ENCODE data around the gene DEGS2.

DEGS2 gene

DNA sequence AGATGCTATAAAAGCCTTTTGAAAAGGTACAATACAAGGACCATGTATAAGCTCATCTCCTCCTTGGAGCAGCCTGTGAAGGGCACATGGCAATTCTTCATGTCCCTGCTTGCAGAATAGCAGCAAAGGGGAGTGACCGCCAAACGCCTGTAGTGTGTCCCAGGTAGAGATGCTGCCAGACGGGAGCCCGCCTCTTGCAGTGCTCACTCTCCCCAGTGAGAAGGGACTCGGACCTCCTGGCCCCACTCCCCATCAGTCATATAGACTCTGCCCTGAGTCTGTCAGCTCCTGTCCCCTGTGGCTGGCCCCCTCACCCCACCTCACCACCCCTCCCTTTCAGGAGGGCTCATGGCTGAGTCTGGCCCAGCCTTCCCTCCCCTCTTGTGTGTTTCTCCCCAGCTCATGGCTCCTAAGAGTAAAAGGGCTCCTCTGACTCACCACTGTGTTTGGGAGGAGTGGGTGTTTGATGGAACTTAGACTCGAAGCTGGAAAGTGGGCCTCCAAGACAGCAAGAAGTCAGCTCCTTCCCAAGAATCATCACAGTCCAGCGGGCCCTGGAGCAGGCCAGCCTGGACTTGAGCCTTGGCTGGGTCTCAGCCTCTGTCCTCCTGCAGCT is 40.9 kb downstream of the DEGS2 start:
- no peak for TF ChIP-seq ELF4 (IDR thresholded peaks at IDR 0.05)
- TF ChIP-seq SP1 (IDR thresholded peaks at IDR 0.05): no peak
- TF ChIP-seq TARDBP (IDR thresholded peaks at IDR 0.05): no peak
- TF ChIP-seq L3MBTL2 (conservative IDR thresholded peaks at IDR 0.05): no peak
- no peak for TF ChIP-seq FOXA1 (IDR thresholded peaks at IDR 0.05)
- no peak for TF ChIP-seq LEF1 (IDR thresholded peaks at IDR 0.05; ENCODE audit: borderline replicate concordance)
- no peak for TF ChIP-seq NFRKB (IDR thresholded peaks at IDR 0.05)
- TF ChIP-seq, protein P1, sequence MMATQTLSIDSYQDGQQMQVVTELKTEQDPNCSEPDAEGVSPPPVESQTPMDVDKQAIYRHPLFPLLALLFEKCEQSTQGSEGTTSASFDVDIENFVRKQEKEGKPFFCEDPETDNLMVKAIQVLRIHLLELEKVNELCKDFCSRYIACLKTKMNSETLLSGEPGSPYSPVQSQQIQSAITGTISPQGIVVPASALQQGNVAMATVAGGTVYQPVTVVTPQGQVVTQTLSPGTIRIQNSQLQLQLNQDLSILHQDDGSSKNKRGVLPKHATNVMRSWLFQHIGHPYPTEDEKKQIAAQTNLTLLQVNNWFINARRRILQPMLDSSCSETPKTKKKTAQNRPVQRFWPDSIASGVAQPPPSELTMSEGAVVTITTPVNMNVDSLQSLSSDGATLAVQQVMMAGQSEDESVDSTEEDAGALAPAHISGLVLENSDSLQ (IDR thresholded peaks at IDR 0.05): no peak
- DNase-seq (ENCODE audit: extremely low spot score): no peak
- POLR2A ChIA-PET: interaction anchor here (0.6 kb wide), 1 partner anchor 14 kb away, joined by 4 read pairs; no protein-coding TSS in a partner anchor
- CTCF ChIA-PET: interaction anchor here (2.7 kb wide), 1 partner anchor 10 kb away, joined by 14 read pairs; no protein-coding TSS in a partner anchor

DNA sequence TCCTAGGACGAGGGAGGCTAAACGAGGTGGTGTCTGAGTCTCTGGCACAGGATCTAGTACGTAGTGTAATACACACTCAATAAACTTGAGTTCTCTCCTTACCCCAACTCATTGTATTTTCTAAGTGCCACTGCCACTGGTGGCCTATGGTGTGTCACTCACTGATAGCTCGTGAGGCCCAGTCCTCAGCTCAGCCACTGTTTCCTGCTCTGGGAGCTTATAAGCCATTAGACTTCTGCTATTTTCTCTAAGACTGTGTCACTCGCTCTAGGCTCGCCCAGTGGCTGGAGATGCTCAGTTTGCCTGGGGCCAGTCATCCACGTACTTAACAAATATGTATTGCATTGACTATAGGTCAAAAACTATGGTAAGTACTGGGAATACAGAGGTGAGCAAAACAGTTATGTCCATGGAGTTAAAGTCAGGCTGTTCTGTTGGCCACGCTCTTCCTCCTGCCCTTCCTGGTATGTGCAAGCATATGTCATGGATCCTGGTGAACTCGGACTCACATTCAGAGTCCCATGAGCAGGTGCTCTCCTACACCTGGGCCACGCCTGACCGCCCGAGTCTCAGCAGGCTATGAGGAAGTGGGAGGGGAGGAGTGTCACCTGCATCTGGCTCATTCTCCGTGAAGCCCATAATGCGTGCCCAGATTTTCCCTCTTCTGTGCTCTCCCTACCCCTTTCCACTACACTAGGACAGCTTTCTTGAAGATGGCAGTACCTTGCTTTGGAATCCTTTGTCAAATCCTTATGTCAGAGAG is 41.6 kb downstream of the DEGS2 start:
- no peak for DNase-seq (ENCODE audit: extremely low spot score)
- POLR2A ChIA-PET: interaction anchor here (0.6 kb wide), 1 partner anchor 13 kb away, joined by 4 read pairs; no protein-coding TSS in a partner anchor
- CTCF ChIA-PET: interaction anchor here (2.7 kb wide), 1 partner anchor 10 kb away, joined by 14 read pairs; no protein-coding TSS in a partner anchor
- TF ChIP-seq FOXA1 (IDR thresholded peaks at IDR 0.05) (no peak), ELF4 (IDR thresholded peaks at IDR 0.05) (no peak), SP1 (IDR thresholded peaks at IDR 0.05) (no peak), ARNT (IDR thresholded peaks at IDR 0.05) (no peak), FOXK2 (IDR thresholded peaks at IDR 0.05) (no peak), ZNF384 (IDR thresholded peaks at IDR 0.05) (no peak), L3MBTL2 (conservative IDR thresholded peaks at IDR 0.05) (no peak), BHLHE40 (IDR thresholded peaks at IDR 0.05; ENCODE audit: borderline replicate concordance) (no peak), LEF1 (IDR thresholded peaks at IDR 0.05; ENCODE audit: borderline replicate concordance) (no peak), SUZ12 (IDR thresholded peaks at IDR 0.05) (no peak)
- TF ChIP-seq, protein P1 (IDR thresholded peaks at IDR 0.05): no peak

DNA sequence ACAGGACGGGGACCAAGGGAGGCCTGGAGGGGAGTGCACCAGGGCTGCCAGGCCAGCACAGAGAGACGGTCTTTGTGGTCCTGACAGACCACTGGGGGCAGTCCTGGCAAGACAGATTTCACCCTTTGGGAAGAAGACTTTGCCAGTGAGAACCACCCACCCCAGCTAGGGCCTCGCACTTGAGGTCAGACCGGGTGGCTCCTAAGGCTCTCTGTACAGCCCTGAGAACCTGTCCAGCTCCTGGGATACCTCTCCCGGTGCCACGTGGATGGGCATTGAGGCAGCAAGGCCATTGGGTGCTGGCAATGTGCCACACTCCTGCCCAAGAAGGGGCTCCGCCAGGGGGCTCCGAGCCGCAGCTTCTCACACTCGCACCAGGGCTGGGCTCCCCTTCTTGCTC is 42.4 kb downstream of the DEGS2 start:
- POLR2A ChIA-PET: no interaction called here
- TF ChIP-seq LEF1 (IDR thresholded peaks at IDR 0.05; ENCODE audit: borderline replicate concordance): no peak
- no peak for TF ChIP-seq FOXK2 (IDR thresholded peaks at IDR 0.05)
- no peak for TF ChIP-seq FOXA1 (IDR thresholded peaks at IDR 0.05)
- TF ChIP-seq L3MBTL2 (conservative IDR thresholded peaks at IDR 0.05): no peak
- TF ChIP-seq ELF4 (IDR thresholded peaks at IDR 0.05): no peak
- TF ChIP-seq CTBP1 (IDR thresholded peaks at IDR 0.05; ENCODE audit: borderline replicate concordance): no peak
- TF ChIP-seq, protein P1 (IDR thresholded peaks at IDR 0.05): no peak
- TF ChIP-seq SP1 (IDR thresholded peaks at IDR 0.05): no peak
- TF ChIP-seq TARDBP (IDR thresholded peaks at IDR 0.05): no peak
- no peak for TF ChIP-seq ARNT (IDR thresholded peaks at IDR 0.05)
- no peak for TF ChIP-seq NFRKB (IDR thresholded peaks at IDR 0.05)
- CTCF ChIA-PET: interaction anchor here (2.7 kb wide), 1 partner anchor 9 kb away, joined by 14 read pairs; no protein-coding TSS in a partner anchor
- DNase-seq (ENCODE audit: extremely low spot score): no peak

DNA sequence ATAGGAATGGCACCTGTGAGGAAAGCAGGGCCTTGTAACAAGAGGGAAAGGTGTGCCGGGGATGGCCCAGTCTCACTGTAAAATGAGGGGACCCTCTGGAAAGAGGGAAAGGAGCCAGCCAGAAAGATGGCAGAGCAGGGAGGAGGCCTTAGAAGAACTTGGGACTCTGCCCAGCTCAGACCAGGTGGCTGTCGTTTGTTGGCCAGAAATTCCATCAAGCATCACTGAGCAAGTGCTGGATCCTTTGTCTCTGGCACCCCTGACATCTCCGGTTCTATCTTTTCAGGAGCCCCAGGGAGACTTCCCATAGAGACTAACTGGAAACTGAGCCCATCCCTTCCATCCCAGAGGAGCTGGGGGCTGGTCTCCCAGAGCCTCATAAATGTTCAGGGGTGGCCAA is 43.3 kb downstream of the DEGS2 start:
- POLR2A ChIA-PET: no interaction called here
- TF ChIP-seq BHLHE40 (IDR thresholded peaks at IDR 0.05; ENCODE audit: borderline replicate concordance): no peak
- TF ChIP-seq CTBP1 (IDR thresholded peaks at IDR 0.05; ENCODE audit: borderline replicate concordance): no peak
- no peak for TF ChIP-seq ARNT (IDR thresholded peaks at IDR 0.05)
- no peak for TF ChIP-seq NFRKB (IDR thresholded peaks at IDR 0.05)
- TF ChIP-seq ZNF384 (IDR thresholded peaks at IDR 0.05): no peak
- TF ChIP-seq, protein P1 (IDR thresholded peaks at IDR 0.05): no peak
- no peak for TF ChIP-seq SP1 (IDR thresholded peaks at IDR 0.05)
- TF ChIP-seq L3MBTL2 (conservative IDR thresholded peaks at IDR 0.05): no peak
- TF ChIP-seq TARDBP (IDR thresholded peaks at IDR 0.05): no peak
- DNase-seq (ENCODE audit: extremely low spot score): no peak
- CTCF ChIA-PET: interaction anchor here (2.7 kb wide), 1 partner anchor 8 kb away, joined by 14 read pairs; no protein-coding TSS in a partner anchor

DNA sequence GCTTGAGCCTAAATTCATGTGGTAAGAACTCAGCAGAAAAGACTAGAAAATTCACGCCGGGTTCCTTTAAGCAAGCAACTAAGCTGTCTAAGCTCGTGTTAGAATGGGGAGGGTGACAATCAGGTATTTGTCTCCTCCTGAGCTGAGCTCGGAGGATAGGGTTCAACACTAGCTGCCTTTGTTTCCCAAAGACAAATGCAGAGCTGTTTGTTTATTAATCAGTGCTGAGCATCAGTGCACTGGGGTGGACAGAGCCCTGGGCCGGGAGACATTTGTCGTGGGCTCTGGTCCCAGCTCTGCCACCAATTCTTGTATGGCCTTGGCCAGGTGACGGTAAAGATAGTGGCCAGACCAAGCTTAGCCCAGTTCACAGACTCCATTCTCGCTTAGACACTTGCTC is 43.7 kb downstream of the DEGS2 start:
- POLR2A ChIA-PET: interaction anchor here (0.7 kb wide), 1 partner anchor 145 kb away, joined by 3 read pairs; no protein-coding TSS in a partner anchor
- CTCF ChIA-PET: no interaction called here
- no peak for DNase-seq (ENCODE audit: extremely low spot score)
- no peak for TF ChIP-seq SUZ12 (IDR thresholded peaks at IDR 0.05)
- no peak for TF ChIP-seq SP1 (IDR thresholded peaks at IDR 0.05)
- no peak for TF ChIP-seq ELF4 (IDR thresholded peaks at IDR 0.05)
- no peak for TF ChIP-seq BHLHE40 (IDR thresholded peaks at IDR 0.05; ENCODE audit: borderline replicate concordance)
- TF ChIP-seq FOXK2 (IDR thresholded peaks at IDR 0.05): no peak
- TF ChIP-seq CTBP1 (IDR thresholded peaks at IDR 0.05; ENCODE audit: borderline replicate concordance): no peak
- no peak for TF ChIP-seq NFRKB (IDR thresholded peaks at IDR 0.05)
- TF ChIP-seq TARDBP (IDR thresholded peaks at IDR 0.05): no peak
- no peak for TF ChIP-seq HDGF (IDR thresholded peaks at IDR 0.05; ENCODE audit: borderline replicate concordance)
- no peak for TF ChIP-seq LEF1 (IDR thresholded peaks at IDR 0.05; ENCODE audit: borderline replicate concordance)
- TF ChIP-seq ARNT (IDR thresholded peaks at IDR 0.05): no peak

Data from HEK293T (cell line).